ENCODE results near the gene KANK2.
"Not testable (repeated sequence)": the region's sequence is repeated elsewhere in the genome, so short reads cannot be mapped to it uniquely, and the experiment has no call there.

Gene KANK2

GRCh38 chr19:11200931-11201330 lies 3.6 kb upstream of the KANK2 start:
- in situ Hi-C loops (cut with MboI; ENCODE audit: low pct_unique_long_range_greater_than_20kb, low sequenced_read_pairs): no loop called here
- no peak for DNase-seq

GRCh38 chr19:11200015-11200574 lies 2.8 kb upstream of the KANK2 start:
- in situ Hi-C loops (cut with MboI; ENCODE audit: low pct_unique_long_range_greater_than_20kb, low sequenced_read_pairs): no loop called here
- no peak for DNase-seq

- in situ Hi-C loops (cut with MboI; ENCODE audit: low pct_unique_long_range_greater_than_20kb, low sequenced_read_pairs): no loop called here
- no peak for DNase-seq
These were observed 2.2 kb upstream of the KANK2 start for GRCh38 chr19:11199517-11199916.

GRCh38 chr19:11198769-11199424 lies 1.6 kb upstream of the KANK2 start:
- in situ Hi-C loops (cut with MboI; ENCODE audit: low pct_unique_long_range_greater_than_20kb, low sequenced_read_pairs): no loop called here
- DNase-seq: no peak

GRCh38 chr19:11198175-11198534 lies 810 bp upstream of the KANK2 start:
- DNase-seq: no peak
- in situ Hi-C loops (cut with MboI; ENCODE audit: low pct_unique_long_range_greater_than_20kb, low sequenced_read_pairs): no loop called here

- in situ Hi-C loops (cut with MboI; ENCODE audit: low pct_unique_long_range_greater_than_20kb, low sequenced_read_pairs): no loop called here
- no peak for DNase-seq
These were observed 698 bp downstream of the KANK2 start for GRCh38 chr19:11196406-11197287.

GRCh38 chr19:11195681-11196080 lies 1.7 kb downstream of the KANK2 start:
- in situ Hi-C loops (cut with MboI; ENCODE audit: low pct_unique_long_range_greater_than_20kb, low sequenced_read_pairs): no loop called here
- no peak for DNase-seq

GRCh38 chr19:11194656-11195558 lies 2.4 kb downstream of the KANK2 start:
- in situ Hi-C loops (cut with MboI; ENCODE audit: low pct_unique_long_range_greater_than_20kb, low sequenced_read_pairs): no loop called here
- no peak for DNase-seq

- in situ Hi-C loops (cut with MboI; ENCODE audit: low pct_unique_long_range_greater_than_20kb, low sequenced_read_pairs): no loop called here
- DNase-seq: no peak
These were observed 3.2 kb downstream of the KANK2 start for GRCh38 chr19:11194173-11194572.

GRCh38 chr19:11192957-11193939 lies 4.1 kb downstream of the KANK2 start:
- in situ Hi-C loops (cut with MboI; ENCODE audit: low pct_unique_long_range_greater_than_20kb, low sequenced_read_pairs): no loop called here
- DNase-seq: no peak

- DNase-seq: peak; percentile 33
- in situ Hi-C loops (cut with MboI; ENCODE audit: low pct_unique_long_range_greater_than_20kb, low sequenced_read_pairs): no loop called here
These were observed 5.4 kb downstream of the KANK2 start for GRCh38 chr19:11191934-11192333.

- in situ Hi-C loops (cut with MboI; ENCODE audit: low pct_unique_long_range_greater_than_20kb, low sequenced_read_pairs): no loop called here
- DNase-seq: no peak
These were observed 6.0 kb downstream of the KANK2 start for GRCh38 chr19:11191273-11191755.

GRCh38 chr19:11190501-11190900 lies 6.8 kb downstream of the KANK2 start:
- in situ Hi-C loops (cut with MboI; ENCODE audit: low pct_unique_long_range_greater_than_20kb, low sequenced_read_pairs): no loop called here
- no peak for DNase-seq

- in situ Hi-C loops (cut with MboI; ENCODE audit: low pct_unique_long_range_greater_than_20kb, low sequenced_read_pairs): no loop called here
- no peak for DNase-seq
These were observed 9.9 kb downstream of the KANK2 start for GRCh38 chr19:11187441-11187840.

- in situ Hi-C loops (cut with MboI; ENCODE audit: low pct_unique_long_range_greater_than_20kb, low sequenced_read_pairs): no loop called here
These were observed 14.4 kb downstream of the KANK2 start for GRCh38 chr19:11182994-11183393.

GRCh38 chr19:11181488-11181887 lies 15.9 kb downstream of the KANK2 start:
- DNase-seq: no peak
- in situ Hi-C loops (cut with MboI; ENCODE audit: low pct_unique_long_range_greater_than_20kb, low sequenced_read_pairs): no loop called here

More at GRCh38 chr19:11182994-11183393, 14.4 kb downstream of the KANK2 start:
- DNase-seq: no peak

GRCh38 chr19:11180975-11181374 lies 16.4 kb downstream of the KANK2 start:
- DNase-seq; in situ Hi-C loops (cut with MboI; ENCODE audit: low pct_unique_long_range_greater_than_20kb, low sequenced_read_pairs): not testable (repeated sequence)

- in situ Hi-C loops (cut with MboI; ENCODE audit: low pct_unique_long_range_greater_than_20kb, low sequenced_read_pairs): no loop called here
- no peak for DNase-seq
These were observed 17.0 kb downstream of the KANK2 start for GRCh38 chr19:11180346-11180745.

All from KBM-7 (cell line).